Right cardiac atrium (tissue), 5 donors: ENCODE data around the gene TLE2. TPM values are rescaled to one million over a fixed set of nuclear protein-coding genes. Genes with fewer than 3 reads are reported as not detected.

Experiments
- ATAC-seq, 2 donors: fragments of 200-7000 bp; cut with Tn5 transposase; one replicate each; pipeline versions ENCODE4 v1.8.0 to v1.9.1; 2020; ENCODE audit warnings: moderate library complexity in 2 of 2, mild to moderate bottlenecking in 1 of 2
- DNase-seq, 3 donors: peaks; one replicate each; pipeline ENCODE4 v3.0.0-alpha.2; 2020
- H3K27ac ChIP-seq: one replicate; pipeline ENCODE4 v1.5.1; 2013; ENCODE audit warnings: mild to moderate bottlenecking, low read length, control low read depth, moderate library complexity
- H3K27me3 ChIP-seq: one replicate; pipeline ENCODE4 v1.6.1; 2013; ENCODE audit not compliant: control insufficient read depth, insufficient read depth
- H3K4me1 ChIP-seq: one replicate; pipeline ENCODE4 v1.6.1; 2013; ENCODE audit warnings: low read length; ENCODE audit not compliant: control insufficient read depth, insufficient read depth
- H3K4me3 ChIP-seq: one replicate; pipeline ENCODE4 v1.5.1; 2013; ENCODE audit warnings: low read length, control low read depth
- H3K9me3 ChIP-seq: one replicate; pipeline ENCODE4 v1.6.1; 2013; ENCODE audit warnings: low read length; ENCODE audit not compliant: control insufficient read depth
- WGBS: extraction: QIAGEN DNeasy Blood & Tissue Kit; methylation state at CpG from one replicate; pipeline ENCODE4 v1.1.7; 2013; 5-methylcytosine and 5-hydroxymethylcytosine counted together
- intact Hi-C, 4 donors: fragments of 100-400 bp; cut with DNase I; formaldehyde crosslinking; loops; one replicate each; pipeline versions ENCODE4 v1.11.0 to v1.14.0; 2022 to 2023
- polyA plus RNA-seq: library from polyadenylated mRNA; stranded (reverse); fragments of 200-250 nt; gene quantifications from one replicate; pipeline ENCODE4 v1.2.3, GENCODE V29; 2013
- total RNA-seq, 4 donors: library from RNA; stranded (reverse); fragmentation: NEBNext Ultra II Directional; extraction: Animal tissue kit (Norgen Biotek cat#: 25700); gene quantifications; one replicate each; pipeline ENCODE4 v1.2.1, GENCODE V29; 2021
- donor health status: healthy with polysubstance abuse.
- donor health status: DM: no; HTN: yes; CAD: no.
- donor health status: DM: no; HTN: no; CAD: no.
- donor health status: DM: no; HTN: yes; CAD: no; lungs with severe emphysema.
- donor health status: DM: yes; HTN: yes; CAD: no.

The TLE2 gene
- total and polyA plus RNA-seq, 5 donors: 68.6 to 102 (median 85.9) TPM

DNA sequence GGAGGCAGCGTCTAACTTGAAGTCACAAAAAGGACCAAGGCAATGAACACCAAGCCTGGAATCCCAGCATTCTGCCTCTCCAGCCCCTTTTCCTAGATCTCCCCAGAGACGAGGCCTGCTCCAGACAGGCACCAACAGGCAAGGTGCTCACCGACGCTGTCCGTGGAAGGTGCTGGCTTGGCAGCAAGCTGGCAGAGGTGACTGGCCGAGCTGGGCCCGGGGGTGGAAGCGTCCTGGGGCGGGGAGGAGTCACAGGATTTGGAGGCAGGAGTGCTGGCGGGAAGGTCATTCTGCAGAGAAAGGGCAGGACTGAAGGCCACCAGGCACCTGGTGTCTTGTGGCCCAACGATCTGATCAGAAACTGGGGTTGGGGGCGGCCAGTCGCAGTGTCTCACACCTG, 18.2 kb downstream of the TLE2 start:
- Histone ChIP-seq H3K4me3 (no peak overlapping the region), H3K27me3 (no peaks in the 10 kb centered on the region), H3K27ac (no peak overlapping the region), H3K9me3 (no peaks in the 10 kb centered on the region), H3K4me1 (no peaks in the 10 kb centered on the region)
- DNase-seq (no peak), ATAC-seq (no peak)
- intact Hi-C loops: no loop called here
- WGBS: 89% methylated on average over 13 of the region's 13 CpGs

DNA sequence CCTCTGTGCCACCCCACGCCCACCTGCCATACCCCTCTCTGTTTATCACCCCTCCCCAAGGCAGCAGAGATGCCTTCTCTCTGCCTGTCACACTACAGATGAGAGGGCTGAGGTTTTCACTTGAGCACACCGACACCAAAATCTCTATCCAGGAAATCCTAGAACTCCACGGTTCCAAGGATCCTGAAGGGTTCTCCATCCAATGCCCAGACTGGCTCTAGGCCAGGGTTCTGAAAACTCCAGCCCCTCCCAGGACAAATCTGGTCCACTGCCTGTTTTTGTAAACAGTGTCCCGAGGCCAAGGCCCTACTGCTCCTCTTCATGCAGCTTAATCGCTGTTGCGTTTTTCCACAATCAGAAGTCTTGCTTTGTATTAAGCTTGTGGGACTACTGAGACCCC, 20.1 kb downstream of the TLE2 start:
- 74% methylated on average over 6 of the region's 6 CpGs for WGBS

DNA sequence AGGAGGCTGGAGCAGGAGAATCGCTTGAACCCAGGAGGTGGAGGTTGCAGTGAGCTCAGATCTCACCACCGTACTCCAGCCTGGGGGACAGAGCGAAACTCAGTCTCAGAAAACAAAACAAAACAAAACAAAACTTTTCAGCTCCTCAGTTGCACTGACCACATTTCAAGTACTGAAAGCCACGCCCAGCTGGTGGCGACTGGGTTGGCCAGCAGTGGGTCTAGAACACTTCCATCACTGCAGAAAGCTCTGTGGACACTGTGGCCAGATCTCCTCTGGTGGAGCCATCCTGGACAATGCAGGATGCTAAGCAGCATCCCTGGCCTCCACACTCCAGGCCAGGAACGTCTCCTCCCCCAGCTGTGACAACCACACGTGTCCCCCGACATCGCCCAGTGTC, 21.1 kb downstream of the TLE2 start:
- H3K27ac ChIP-seq: no peak overlapping the region

More for the DNA sequence above, 20.1 kb downstream of the TLE2 start:
- Histone ChIP-seq H3K9me3 (no peaks in the 10 kb centered on the region), H3K27ac (no peak overlapping the region), H3K4me1 (no peaks in the 10 kb centered on the region), H3K4me3 (no peak overlapping the region), H3K27me3 (no peaks in the 10 kb centered on the region)
- no peak for ATAC-seq
- intact Hi-C loops: no loop called here
- no peak for DNase-seq

DNA sequence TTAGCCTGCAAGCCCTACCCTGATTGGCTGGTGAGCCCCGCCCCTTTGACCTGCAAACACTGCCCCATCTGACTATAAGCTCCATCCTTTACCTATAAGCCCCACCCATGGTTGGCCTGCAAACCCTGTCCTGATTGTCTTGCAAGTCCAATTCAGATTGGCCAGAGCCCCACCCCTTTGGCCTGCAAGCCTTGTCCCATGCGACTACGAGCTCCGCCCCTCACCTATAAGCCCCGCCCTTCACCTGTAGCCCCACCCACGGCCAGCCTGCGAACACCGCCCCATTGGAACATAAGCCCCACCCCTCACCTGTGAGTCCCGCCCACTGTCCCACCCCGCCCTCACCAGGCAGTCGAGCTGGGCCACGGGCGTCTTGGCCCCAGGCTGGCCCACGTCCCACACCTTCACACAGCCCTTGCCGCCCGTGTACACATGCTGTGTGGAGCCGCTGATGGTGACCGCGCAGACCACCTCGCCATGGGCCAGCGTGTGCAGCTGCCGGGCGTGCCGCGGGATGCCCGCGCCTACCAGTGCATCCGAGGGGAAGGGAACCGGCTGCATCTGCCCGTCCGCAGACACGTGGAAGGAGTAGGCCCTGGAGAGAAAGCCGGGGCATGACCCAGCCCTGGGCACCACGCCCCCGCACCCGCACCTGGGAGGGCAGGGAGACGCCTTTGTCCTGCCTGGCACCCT, 22.9 kb downstream of the TLE2 start:
- 77% methylated on average over 37 of the region's 37 CpGs for WGBS
- Histone ChIP-seq H3K9me3 (no peaks in the 10 kb centered on the region), H3K27ac (no peak overlapping the region), H3K4me3 (no peak overlapping the region), H3K4me1 (no peaks in the 10 kb centered on the region), H3K27me3 (no peaks in the 10 kb centered on the region)
- no peak for DNase-seq
- peak; percentile 17 to 23 for ATAC-seq
- intact Hi-C loops: no loop called here

More for the DNA sequence above, 21.1 kb downstream of the TLE2 start:
- H3K27me3 ChIP-seq: no peaks in the 10 kb centered on the region
- H3K9me3 ChIP-seq: no peaks in the 10 kb centered on the region
- ATAC-seq (no peak), DNase-seq (no peak)
- no peak overlapping the region for H3K4me3 ChIP-seq
- WGBS: 79% methylated on average over 9 of the region's 9 CpGs
- no peaks in the 10 kb centered on the region for H3K4me1 ChIP-seq
- intact Hi-C loops: no loop called here

DNA sequence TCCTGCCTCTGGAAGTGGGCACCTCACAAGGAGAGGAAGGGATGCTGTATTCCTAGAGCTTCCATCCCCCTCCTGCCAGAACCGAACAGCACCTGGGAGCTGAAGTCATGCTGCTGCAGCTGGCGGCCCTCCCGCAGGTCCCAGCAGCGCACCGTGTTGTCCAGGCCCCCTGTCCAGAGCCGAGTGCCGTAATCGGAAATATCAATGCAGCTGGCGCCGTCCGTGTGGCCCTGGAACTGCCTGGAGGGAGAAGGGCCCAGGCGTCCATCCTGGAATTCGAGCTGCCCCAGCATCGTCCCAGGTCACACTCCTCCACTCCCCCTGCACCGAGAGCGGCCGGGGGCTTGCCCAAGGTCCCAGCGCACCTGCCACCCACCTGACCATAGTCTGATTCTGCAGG, 23.7 kb downstream of the TLE2 start:
- Histone ChIP-seq H3K27ac (no peak overlapping the region), H3K4me3 (no peak overlapping the region), H3K9me3 (no peaks in the 10 kb centered on the region), H3K27me3 (no peaks in the 10 kb centered on the region), H3K4me1 (no peaks in the 10 kb centered on the region)
- intact Hi-C loops: no loop called here
- DNase-seq (no peak), ATAC-seq (no peak)
- WGBS: 88% methylated on average over 18 of the region's 18 CpGs

DNA sequence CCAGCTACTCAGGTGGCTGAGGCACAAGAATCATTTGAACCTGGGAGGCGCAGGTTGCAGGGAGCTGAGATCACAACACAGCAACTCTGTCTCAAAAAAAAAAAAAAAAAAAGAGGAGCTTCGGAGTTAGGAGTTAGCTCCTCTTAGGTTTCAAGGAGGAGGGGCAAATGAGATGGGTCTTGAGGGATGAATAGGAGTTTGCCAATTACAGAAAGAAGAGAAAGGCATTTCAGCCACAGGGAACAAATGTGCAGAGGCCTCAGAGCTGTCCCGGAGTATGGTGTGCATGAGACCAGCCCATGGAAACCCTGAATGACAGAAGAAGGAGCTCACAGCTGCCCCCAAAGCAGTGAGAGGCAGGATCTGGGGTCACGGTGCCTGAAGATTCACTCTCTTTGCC, 24.6 kb downstream of the TLE2 start:
- Histone ChIP-seq H3K4me3 (no peak overlapping the region), H3K4me1 (no peaks in the 10 kb centered on the region), H3K27me3 (no peaks in the 10 kb centered on the region), H3K27ac (no peak overlapping the region), H3K9me3 (no peaks in the 10 kb centered on the region)
- ATAC-seq (no peak), DNase-seq (no peak)
- intact Hi-C loops: no loop called here
- WGBS: 85% methylated on average over 4 of the region's 4 CpGs

DNA sequence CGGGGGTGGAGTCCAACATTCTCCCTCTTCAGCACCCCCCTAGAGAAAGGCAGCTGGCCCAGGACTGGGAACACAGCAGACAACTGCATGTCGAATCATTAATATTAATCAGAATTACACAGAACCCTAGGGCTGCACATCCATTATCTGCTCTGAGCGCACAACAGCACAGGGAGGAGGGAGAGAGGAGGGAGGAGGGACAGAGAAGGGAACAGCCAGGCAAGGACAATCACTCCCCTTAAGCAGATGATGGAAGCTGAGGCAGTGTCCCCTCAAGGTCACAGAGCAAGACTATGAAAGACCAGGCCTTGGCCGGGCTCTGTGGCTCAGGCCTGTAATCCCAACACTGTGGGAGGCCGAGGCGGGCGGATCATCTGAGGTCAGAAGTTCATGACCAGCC, 26.0 kb downstream of the TLE2 start:
- 80% methylated on average over 7 of the region's 7 CpGs for WGBS
- DNase-seq (no peak), ATAC-seq (no peak)
- H3K4me3 ChIP-seq: no peak overlapping the region
- intact Hi-C loops: no loop called here
- no peaks in the 10 kb centered on the region for H3K27me3 ChIP-seq
- H3K9me3 ChIP-seq: no peaks in the 10 kb centered on the region
- H3K4me1 ChIP-seq: no peaks in the 10 kb centered on the region
- no peak overlapping the region for H3K27ac ChIP-seq

DNA sequence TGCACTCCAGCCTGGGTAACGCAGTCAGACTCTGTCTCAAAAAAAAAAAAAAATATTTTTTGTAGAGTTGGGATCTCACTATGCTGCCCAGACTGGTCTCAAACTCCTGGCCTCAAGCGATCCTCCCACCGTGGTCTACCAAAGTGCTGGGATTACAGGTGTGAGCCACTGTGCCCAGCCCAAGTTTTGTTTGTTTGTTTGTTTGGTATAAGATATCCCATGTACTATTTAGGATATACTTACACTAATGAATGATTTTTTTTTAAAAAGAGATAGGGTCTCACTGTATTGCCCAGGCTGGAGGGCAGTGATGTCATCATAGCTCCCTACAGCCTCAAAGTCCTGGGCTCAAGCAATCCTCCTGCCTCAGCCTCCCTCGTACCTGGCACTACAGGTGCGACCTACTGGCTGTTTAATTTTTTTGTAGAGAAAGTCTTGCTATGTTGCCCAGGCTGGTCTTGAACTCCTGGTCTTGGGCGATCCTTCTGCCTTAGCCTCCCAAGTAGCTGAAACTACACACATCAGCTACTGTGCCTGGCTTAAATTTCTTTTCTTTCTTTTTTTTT, 27.8 kb downstream of the TLE2 start:
- ATAC-seq (no peak), DNase-seq (no peak)
- H3K4me3 ChIP-seq: no peak overlapping the region
- H3K4me1 ChIP-seq: no peaks in the 10 kb centered on the region
- intact Hi-C loops: no loop called here
- no peak overlapping the region for H3K27ac ChIP-seq
- WGBS: 96% methylated on average over 6 of the region's 6 CpGs
- no peaks in the 10 kb centered on the region for H3K27me3 ChIP-seq
- no peaks in the 10 kb centered on the region for H3K9me3 ChIP-seq

DNA sequence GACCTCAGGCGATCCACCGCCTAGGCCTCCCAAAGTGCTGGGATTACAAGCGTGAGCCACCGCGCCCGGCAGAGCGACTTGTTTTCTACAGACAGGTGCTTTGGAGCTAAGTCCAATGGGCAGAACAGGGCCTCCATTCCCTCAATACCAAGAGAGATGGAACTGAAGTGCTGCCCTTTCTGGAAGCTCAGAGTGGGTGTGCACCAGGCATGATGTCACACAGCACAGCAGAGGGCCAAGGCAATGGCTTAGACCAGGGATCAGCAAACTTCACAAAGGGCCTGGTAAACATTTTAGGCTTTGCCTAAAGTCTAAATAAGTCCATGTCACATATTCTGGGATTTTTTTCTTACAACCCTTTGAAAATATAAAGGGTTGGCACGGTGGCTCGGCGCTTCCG, 30.4 kb downstream of the TLE2 start:
- ATAC-seq (no peak), DNase-seq (no peak)
- Histone ChIP-seq H3K4me3 (no peak overlapping the region), H3K9me3 (no peaks in the 10 kb centered on the region), H3K27ac (no peak overlapping the region), H3K4me1 (no peaks in the 10 kb centered on the region), H3K27me3 (no peaks in the 10 kb centered on the region)
- 85% methylated on average over 11 of the region's 11 CpGs for WGBS
- intact Hi-C loops: no loop called here

DNA sequence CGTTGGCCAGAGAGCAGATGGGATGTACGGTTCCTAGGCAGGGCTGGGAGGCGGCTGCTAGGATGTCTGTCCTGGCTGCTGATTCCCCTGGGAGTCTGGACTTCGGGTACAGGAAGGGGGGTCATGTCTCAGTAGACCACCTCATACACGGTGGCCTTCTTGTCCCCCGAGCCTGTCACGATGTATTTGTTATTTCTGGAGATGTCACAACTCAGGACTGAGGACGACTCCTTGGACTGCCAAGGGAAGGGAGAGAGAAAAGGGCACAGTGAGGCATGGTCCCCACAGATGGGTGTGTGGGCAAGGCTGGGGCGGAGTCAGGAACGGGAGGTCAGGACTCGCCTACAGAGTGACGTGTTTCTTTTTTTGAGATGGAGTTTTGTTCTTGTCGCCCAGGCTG, 31.4 kb downstream of the TLE2 start:
- Histone ChIP-seq H3K4me1 (no peaks in the 10 kb centered on the region), H3K4me3 (no peak overlapping the region), H3K27ac (no peak overlapping the region), H3K9me3 (no peaks in the 10 kb centered on the region), H3K27me3 (no peaks in the 10 kb centered on the region)
- ATAC-seq: no peak
- 68% methylated on average over 13 of the region's 13 CpGs for WGBS
- no peak for DNase-seq
- intact Hi-C loops: no loop called here

DNA sequence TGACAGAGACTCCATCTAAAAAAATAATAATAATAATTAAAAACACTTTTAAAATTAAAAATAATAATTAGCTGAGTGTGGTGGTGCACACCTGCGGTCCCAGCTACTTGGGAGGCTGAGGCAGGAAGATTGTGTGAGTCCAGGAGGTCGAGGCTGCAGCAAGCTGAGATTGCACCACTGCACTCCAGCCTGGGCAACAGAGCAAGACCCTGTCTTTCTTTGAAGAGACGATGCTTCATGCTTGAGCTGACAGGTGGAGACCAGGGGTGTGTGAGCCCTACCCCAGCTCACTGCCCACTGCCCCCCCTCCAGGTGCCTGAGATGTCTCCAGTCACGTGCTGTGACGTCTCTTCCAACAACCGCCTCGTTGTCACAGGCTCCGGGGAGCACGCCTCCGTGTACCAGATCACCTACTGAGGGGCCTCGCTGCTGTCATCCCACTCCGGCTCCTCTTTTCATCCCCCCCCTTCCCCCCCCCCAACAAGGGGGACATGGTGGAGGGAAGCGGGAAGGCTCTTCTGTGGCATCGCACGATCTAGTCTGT, 34.4 kb downstream of the TLE2 start:
- no peak overlapping the region for H3K4me3 ChIP-seq
- H3K27me3 ChIP-seq: no peaks in the 10 kb centered on the region
- H3K27ac ChIP-seq: no peak overlapping the region
- no peaks in the 10 kb centered on the region for H3K9me3 ChIP-seq
- ATAC-seq (peak in 1 of 2 donors; percentile 5), DNase-seq (no peak)
- intact Hi-C loops: no loop called here
- 81% methylated on average over 15 of the region's 15 CpGs for WGBS
- H3K4me1 ChIP-seq: no peaks in the 10 kb centered on the region
